GM21447 (cell line): ENCODE measurements around the gene SEMA5A.

Experiments used
- ATAC-seq: cut with Tn5 transposase; IDR thresholded peaks from one replicate; pipeline ENCODE4 v1.9.1; 2021; ENCODE audit not compliant: unreplicated experiment

The SEMA5A gene

GRCh38 chr5:9284781-9285307, 261.0 kb downstream of the SEMA5A start:
- no peak for ATAC-seq

DNA sequence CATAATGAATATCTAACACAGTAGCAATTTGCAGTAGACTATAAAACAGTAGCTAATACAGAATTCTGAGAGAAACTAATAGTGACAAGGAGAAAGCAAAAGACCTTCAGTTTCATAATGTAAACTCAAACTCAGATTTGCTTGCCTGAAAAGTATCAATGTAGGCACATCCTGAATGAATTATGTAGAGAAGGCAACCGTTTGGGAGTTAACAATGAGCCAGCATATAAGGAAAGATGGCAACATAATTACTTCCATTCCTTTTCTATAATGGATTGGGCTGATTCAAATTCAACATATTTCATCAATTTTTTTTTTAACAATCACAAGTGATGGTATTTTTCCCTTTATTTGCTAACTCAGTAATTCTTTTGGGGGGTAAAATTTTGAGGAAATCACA, 261.6 kb downstream of the SEMA5A start:
- ATAC-seq, result no peak

- no peak for ATAC-seq
Measured at GRCh38 chr5:9283473-9283872, 262.4 kb downstream of the SEMA5A start.

DNA sequence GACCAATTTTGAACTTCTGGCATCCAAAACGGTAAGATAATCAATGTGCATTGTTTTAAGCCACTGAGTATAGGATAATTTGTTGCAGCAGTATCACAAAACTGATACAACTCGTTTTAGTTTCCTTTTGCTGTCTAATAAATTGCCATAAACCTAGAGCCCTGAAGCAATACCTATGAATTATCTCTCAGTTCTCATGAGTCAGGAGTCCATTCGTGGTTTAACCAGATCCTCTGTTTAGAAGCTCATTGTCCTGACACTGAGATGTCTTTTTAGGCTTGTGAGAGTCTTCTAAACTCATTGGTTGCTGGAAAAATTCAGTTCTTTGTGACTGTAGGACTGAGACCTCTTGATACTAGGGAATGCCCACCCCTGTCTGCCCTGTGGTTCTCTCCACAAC, 262.9 kb downstream of the SEMA5A start:
- no peak for ATAC-seq

DNA sequence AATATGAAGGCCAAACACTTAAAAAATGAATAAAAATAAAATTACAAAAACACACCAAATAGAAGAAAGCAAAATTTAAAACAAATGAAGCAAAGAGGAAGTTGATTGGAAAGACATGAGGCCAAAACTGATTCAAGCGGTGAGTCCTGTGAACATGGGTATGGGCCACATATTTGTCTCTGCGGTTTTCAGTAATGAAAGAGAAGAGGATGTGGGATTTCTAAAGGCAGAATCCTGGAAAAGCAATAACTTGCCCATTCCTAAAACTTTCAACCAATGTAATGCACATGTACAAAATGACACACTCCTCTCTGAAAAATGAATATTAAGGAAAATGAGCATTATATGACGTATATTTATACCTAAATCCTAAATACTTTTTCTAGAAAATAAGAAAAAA, 263.7 kb downstream of the SEMA5A start:
- ATAC-seq, result no peak

DNA sequence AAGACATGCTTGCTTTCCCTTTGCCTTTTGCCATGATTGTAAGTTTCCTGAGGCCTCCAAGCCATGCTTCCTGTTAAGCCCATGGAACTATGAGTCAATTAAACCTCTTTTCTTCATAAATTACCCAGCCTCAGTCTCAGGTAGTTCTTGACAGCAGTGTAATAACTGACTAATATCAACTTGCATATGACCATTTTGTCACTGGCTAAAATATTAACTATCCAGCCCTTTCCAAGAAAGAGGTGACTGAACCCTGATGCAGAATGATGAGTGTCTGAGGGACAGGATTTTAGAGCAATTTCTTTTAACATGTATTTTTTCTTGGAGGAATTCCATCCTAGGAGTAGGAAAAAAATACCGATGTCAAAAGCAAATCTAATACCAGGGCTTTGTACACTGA, 266.1 kb downstream of the SEMA5A start:
- ATAC-seq, result no peak

DNA sequence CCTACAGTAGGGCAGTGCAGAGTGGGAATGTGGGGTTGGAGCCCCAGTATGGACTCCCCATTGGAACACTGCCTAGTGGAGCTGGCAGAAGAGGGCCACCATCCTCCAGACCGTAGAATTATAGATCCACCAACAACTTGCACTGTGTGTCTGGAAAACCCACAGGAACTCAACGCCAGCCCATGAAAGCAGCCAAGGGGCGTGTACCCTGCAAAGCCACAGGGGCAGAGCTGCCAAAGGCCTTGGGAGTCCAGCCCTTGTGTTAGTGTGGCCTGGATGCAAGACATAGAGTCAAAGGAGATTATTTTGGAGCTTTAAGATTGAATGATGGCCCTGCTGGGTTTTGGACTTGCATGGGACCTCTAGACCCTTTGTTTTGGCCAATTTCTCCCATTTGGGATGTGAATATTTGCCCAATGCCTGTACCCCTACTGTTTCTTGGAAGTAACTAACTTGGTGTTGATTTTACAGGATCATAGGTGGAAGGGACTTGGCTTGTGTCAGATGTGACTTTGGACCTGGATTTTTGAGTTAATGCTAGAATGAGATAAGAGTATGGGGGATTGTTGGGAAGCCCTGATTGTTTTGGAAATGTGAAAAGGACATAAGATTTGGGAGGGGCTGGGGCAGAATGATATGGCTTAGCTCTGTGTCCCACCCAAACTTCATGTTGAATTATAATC, 266.8 kb downstream of the SEMA5A start:
- ATAC-seq, result no peak

- ATAC-seq, result no peak
Measured at GRCh38 chr5:9269014-9269413, 276.9 kb downstream of the SEMA5A start.

- no peak for ATAC-seq
Measured at GRCh38 chr5:9268226-9268625, 277.6 kb downstream of the SEMA5A start.

DNA sequence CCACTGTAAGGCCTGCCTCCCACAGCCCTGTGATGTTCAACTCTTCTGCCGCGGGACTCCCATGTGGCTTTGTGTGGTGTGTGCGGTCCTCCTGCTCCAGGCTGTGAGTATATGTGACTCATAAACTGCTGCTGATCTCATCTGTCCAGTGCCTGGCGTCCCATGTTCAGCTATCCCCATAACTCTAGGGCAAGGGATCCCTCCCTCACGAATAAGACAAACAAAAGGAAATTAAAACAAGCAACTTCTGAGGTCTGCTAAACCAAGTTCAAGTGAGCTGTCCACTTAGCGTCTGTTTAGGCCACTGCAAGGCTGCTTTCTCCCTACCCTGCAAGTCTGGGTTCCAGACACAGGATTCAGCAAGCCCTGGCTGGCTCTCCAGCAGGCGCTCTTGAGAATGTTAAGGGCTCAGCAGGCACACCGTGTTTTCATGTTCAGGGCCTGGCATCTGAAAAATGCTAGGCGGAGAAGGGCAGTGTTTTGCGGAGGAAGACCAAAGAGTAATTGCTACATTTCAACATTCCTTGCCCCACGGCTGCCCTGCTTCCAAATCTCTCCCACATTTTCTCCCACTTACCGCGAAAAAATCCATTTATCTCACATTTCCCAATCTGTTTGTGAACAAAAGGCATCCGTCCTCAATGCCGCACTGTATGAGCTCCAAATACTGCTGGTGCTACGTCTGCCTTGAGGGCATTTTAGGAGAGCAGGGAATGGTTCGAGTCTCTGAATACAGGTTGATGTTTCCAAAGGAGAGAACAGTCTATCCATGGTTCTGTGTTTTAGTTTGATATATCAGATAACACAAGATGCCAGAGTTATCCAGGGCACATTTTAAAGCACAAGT, 280.2 kb downstream of the SEMA5A start:
- no peak for ATAC-seq

DNA sequence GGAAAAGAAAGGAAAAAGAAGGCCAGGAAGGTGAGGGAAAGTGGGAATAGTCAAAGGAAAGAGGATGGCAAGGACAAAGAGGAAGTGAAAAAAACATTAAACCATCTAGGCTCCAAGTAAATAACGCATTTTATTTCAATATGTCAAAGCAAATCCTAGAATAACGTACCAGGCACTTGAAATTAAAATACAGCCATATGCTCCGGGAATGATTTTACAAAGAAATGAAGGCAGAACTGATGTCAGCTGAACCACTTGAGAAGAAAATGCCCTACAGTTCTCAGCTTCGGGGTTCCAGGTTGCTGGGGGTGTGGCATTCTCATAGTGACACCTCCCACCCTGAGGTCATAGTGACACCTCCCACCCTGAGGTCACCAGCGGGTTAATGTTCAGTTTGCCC, 281.6 kb downstream of the SEMA5A start:
- ATAC-seq, result no peak

- no peak for ATAC-seq
Measured at GRCh38 chr5:9263656-9264055, 282.2 kb downstream of the SEMA5A start.

GRCh38 chr5:9251379-9251980, 294.4 kb downstream of the SEMA5A start:
- no peak for ATAC-seq

- no peak for ATAC-seq
Measured at GRCh38 chr5:9249231-9249630, 296.6 kb downstream of the SEMA5A start.

DNA sequence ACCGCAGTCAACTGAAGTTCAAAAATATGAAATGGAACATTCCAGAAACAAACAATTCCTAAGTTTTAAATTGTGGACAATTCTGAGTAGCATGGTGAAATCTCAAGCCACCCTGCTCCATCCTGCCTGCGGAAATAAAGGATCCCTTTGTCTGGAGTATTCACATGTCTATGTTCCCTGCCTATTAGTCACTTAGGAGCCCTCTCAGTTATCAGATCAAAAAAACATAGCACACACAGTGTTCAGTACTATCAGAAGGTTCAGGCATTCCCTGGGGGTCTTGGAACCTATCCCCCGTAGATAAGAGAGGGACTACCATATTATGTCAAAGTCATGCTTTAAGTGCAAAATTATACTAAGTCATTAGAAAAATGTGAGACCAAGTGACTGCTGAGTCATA, 300.8 kb downstream of the SEMA5A start:
- no peak for ATAC-seq

DNA sequence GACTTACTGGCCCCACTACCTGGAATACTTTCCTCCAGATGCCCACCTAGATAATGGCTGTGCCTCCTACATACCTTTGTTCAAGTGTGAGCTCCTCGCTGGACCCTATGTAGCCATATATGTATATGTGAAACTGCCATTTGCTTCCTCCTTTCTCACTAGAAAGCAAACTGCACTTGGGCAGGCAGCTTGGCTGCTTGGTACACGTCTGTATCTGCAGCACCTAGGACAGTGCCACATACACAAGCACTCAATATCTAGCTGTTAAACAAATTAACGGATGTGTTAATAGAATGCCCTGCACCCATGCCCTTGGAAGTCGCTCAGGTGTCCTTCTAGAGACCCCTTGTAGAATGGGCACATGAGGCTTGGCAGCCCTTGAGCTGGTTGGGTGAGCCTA, 301.5 kb downstream of the SEMA5A start:
- no peak for ATAC-seq

DNA sequence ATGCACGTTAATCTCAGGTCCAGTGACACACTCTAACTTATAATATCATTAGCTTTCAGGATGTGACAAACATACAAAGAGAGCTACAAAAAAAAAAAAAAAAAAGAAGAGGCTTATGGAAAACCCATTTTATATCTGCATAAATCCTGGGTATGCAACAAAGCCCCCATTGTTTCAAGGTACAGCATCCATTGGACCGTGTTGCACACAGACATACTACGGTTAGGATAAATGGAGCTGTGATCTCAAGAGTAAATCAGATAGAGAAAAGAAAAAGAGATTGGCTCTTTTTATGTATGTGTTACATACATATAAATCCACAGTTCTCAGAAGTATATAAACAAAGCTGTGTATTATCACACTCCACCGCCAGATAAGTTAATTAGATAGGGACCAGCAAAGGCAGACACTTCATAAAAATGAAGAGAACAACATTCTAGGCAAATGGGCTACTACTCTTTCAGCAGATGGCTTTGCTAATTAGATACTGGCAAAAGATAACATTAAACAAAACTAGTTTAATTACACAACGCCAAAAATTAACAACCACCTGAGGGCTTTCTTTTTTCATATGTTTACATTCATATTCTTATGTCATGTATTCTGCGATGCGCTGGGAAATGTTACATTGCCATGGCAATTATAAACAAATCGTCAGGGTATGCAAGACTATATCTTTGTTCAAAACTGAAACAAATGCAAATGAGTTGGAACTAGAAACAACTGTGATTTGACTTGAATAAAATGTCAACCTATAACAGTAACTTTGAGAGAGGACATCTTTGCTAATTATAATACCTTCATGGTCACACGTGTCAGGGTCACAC, 304.2 kb downstream of the SEMA5A start:
- ATAC-seq, result no peak

GRCh38 chr5:9240431-9240830, 305.4 kb downstream of the SEMA5A start:
- ATAC-seq, result no peak

- ATAC-seq, result no peak
Measured at GRCh38 chr5:9239626-9240025, 306.2 kb downstream of the SEMA5A start.

DNA sequence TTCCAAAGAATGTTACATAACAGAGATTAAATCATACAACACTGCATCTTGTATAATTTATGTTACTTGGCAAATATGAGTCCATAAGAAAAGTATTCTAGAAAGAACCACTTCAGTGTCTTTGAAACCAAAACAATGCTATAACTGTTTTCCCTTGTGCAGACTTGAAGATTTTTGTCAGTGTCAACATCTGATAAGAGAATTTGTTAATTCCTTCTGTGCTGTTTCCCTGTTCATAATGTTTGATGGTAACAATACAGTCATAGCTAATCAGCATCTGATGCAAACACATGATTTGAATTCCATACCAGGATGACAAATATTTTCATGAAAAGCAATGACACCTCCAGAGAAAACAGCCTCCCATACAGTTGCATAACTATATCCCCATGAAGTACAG, 306.8 kb downstream of the SEMA5A start:
- ATAC-seq, result no peak

GRCh38 chr5:9233712-9234111, 312.2 kb downstream of the SEMA5A start:
- ATAC-seq, result no peak
